Spleen (tissue), 7 donors: Measurements from ENCODE around the gene RNF187.

Experiments
- CTCF ChIP-seq, 11 experiments: fragments of 200-600 bp in 7 of 11; fragments of 450-650 bp in 4 of 11; sonication (generic) in 4 of 11; IDR thresholded peaks in 8 of 11; conservative IDR thresholded peaks in 3 of 11; 1 replicate in 7 of 11; 2 replicates in 4 of 11; pipeline versions ENCODE4 v1.4.0 to v1.8.0; 2016 to 2021; ENCODE audit warnings: antibody characterized with exemption in 11 of 11, inconsistent platforms in 4 of 11, mild to moderate bottlenecking in 1 of 11
- POLR2A ChIP-seq, 3 donors: fragments of 450-650 bp; IDR thresholded peaks; one replicate each; pipeline ENCODE4 v1.5.1; 2017; ENCODE audit warnings: antibody characterized with exemption in 3 of 3, mild to moderate bottlenecking in 1 of 3
- donor health status: DM: no; HTN: no; CAD: no; lungs with moderate emphysema.
- donor health status: DM: no; HTN: no; CAD: no.
- donor health status: DM: no; HTN: no; CAD: no.

GRCh38 chr1:228538831-228539230, 51.6 kb downstream of the RNF187 start:
- no peak for TF ChIP-seq CTCF (IDR thresholded peaks at IDR 0.05 in 8 of 11, conservative IDR thresholded peaks at IDR 0.05 in 3 of 11)
- no peak for TF ChIP-seq POLR2A (IDR thresholded peaks at IDR 0.05)
